H1 (cell line): Measurements from ENCODE around the gene ARRB1.

ENCODE experiments used
- BCL11A ChIP-seq, 2 experiments: IDR thresholded peaks; one replicate each; pipeline ENCODE4 v1.6.1; 2011; ENCODE audit warnings: low read depth in 2 of 2, low read length in 2 of 2, mild to moderate bottlenecking in 2 of 2
- EZH2 ChIP-seq: fragments of 200-600 bp; sonication (generic); IDR thresholded peaks from 2 replicates; pipeline ENCODE4 v1.7.1; 2012; ENCODE audit warnings: low read depth, mild to moderate bottlenecking, moderate library complexity, low read length, inconsistent platforms; ENCODE audit not compliant: severe bottlenecking
- GTF2F1 ChIP-seq: IDR thresholded peaks from 2 replicates; pipeline ENCODE4 v1.6.1; 2012; ENCODE audit warnings: low read depth, low read length, improper control_type of control experiment, borderline replicate concordance
- HDAC2 ChIP-seq, 2 experiments: fragments of 300-600 bp in 1 of 2; sonication (generic) in 1 of 2; IDR thresholded peaks; 2 replicates each; pipeline ENCODE4 v1.6.1; 2011 to 2012; ENCODE audit warnings: low read depth in 2 of 2, low read length in 2 of 2, mild to moderate bottlenecking in 2 of 2, moderate library complexity in 2 of 2, borderline replicate concordance in 1 of 2, inconsistent platforms in 1 of 2
- MAX ChIP-seq: IDR thresholded peaks from 2 replicates; pipeline ENCODE4 v1.6.1; 2012; ENCODE audit warnings: inconsistent platforms
- NANOG ChIP-seq: IDR thresholded peaks from 2 replicates; pipeline ENCODE4 v1.6.1; 2011; ENCODE audit warnings: low read length, low read depth, mild to moderate bottlenecking, inconsistent platforms; ENCODE audit not compliant: insufficient read depth, poor library complexity, severe bottlenecking
- NRF1 ChIP-seq: IDR thresholded peaks from 2 replicates; pipeline ENCODE4 v1.6.1; 2011; ENCODE audit warnings: mild to moderate bottlenecking, low read depth, low read length, improper control_type of control experiment
- POLR2A ChIP-seq, 2 experiments: IDR thresholded peaks; 1 replicate in 1 of 2; 2 replicates in 1 of 2; pipeline ENCODE4 v1.6.1; 2011; ENCODE audit warnings: low read depth in 2 of 2, low read length in 2 of 2, mild to moderate bottlenecking in 2 of 2; ENCODE audit errors: control extremely low read depth in 1 of 2
- RFX5 ChIP-seq: IDR thresholded peaks from 2 replicates; pipeline ENCODE4 v1.6.1; 2011; ENCODE audit warnings: low read depth, low read length, improper control_type of control experiment, borderline replicate concordance
- SIX5 ChIP-seq: IDR thresholded peaks from 2 replicates; pipeline ENCODE4 v1.6.1; 2011; ENCODE audit warnings: mild to moderate bottlenecking, low read depth, low read length
- TCF12 ChIP-seq: IDR thresholded peaks from 2 replicates; pipeline ENCODE4 v1.6.1; 2011; ENCODE audit warnings: low read depth, mild to moderate bottlenecking, low read length
- ZNF274 ChIP-seq: IDR thresholded peaks from 2 replicates; pipeline ENCODE4 v1.7.0; 2012; ENCODE audit warnings: low read length, borderline replicate concordance; ENCODE audit errors: extremely low read depth
- TF ChIP-seq, protein P1 (sequence below): IDR thresholded peaks from 2 replicates; pipeline ENCODE4 v1.6.1; 2012; ENCODE audit warnings: low read length, inconsistent platforms
- TF ChIP-seq, protein P2 (sequence below), 3 experiments: IDR thresholded peaks; 1 replicate in 2 of 3; 2 replicates in 1 of 3; pipeline versions ENCODE4 v1.5.1 to v1.6.1; 2011; ENCODE audit warnings: low read length in 3 of 3, mild to moderate bottlenecking in 3 of 3, inconsistent platforms in 2 of 3, low read depth in 1 of 3, moderate library complexity in 1 of 3; ENCODE audit not compliant: insufficient read depth in 1 of 3; ENCODE audit errors: control extremely low read depth in 1 of 3

DNA sequence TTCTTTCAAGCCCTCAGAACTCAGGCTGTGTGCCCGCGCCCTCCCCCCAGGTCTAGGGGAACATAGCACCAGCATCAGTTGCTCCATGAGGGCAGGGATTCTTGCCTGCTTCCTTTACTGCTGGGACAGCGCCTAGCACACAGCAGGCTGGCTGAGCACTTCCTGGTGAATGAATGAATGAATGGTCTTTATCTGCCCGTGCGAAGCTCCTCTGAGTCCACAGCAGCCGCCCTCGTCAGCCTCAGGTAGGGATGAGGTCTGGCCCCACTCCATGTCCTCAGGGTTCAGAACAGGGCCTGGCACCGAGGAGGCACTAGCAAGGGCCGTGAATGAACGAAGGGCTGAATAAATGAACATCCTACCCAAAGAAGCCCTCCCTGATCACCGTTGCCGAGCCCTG, 27.3 kb downstream of the ARRB1 start:
- TF ChIP-seq, protein P1, sequence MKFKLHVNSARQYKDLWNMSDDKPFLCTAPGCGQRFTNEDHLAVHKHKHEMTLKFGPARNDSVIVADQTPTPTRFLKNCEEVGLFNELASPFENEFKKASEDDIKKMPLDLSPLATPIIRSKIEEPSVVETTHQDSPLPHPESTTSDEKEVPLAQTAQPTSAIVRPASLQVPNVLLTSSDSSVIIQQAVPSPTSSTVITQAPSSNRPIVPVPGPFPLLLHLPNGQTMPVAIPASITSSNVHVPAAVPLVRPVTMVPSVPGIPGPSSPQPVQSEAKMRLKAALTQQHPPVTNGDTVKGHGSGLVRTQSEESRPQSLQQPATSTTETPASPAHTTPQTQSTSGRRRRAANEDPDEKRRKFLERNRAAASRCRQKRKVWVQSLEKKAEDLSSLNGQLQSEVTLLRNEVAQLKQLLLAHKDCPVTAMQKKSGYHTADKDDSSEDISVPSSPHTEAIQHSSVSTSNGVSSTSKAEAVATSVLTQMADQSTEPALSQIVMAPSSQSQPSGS, result no peak
- TF ChIP-seq ZNF274 (no peak), POLR2A (IDR thresholded peaks at IDR 0.05; ENCODE audit: control extremely low read depth in 1 of 2, low read depth in 2 of 2, low read length in 2 of 2) (no peak), BCL11A (IDR thresholded peaks at IDR 0.05; ENCODE audit: low read depth in 2 of 2, low read length in 2 of 2) (no peak), SIX5 (no peak), HDAC2 (IDR thresholded peaks at IDR 0.05; ENCODE audit: borderline replicate concordance in 1 of 2, low read depth in 2 of 2, low read length in 2 of 2) (no peak), MAX (no peak), TCF12 (no peak), EZH2 (no peak), NRF1 (no peak), RFX5 (no peak), NANOG (no peak), GTF2F1 (no peak)
- TF ChIP-seq, protein P2, sequence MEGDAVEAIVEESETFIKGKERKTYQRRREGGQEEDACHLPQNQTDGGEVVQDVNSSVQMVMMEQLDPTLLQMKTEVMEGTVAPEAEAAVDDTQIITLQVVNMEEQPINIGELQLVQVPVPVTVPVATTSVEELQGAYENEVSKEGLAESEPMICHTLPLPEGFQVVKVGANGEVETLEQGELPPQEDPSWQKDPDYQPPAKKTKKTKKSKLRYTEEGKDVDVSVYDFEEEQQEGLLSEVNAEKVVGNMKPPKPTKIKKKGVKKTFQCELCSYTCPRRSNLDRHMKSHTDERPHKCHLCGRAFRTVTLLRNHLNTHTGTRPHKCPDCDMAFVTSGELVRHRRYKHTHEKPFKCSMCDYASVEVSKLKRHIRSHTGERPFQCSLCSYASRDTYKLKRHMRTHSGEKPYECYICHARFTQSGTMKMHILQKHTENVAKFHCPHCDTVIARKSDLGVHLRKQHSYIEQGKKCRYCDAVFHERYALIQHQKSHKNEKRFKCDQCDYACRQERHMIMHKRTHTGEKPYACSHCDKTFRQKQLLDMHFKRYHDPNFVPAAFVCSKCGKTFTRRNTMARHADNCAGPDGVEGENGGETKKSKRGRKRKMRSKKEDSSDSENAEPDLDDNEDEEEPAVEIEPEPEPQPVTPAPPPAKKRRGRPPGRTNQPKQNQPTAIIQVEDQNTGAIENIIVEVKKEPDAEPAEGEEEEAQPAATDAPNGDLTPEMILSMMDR (IDR thresholded peaks at IDR 0.05; ENCODE audit: control extremely low read depth in 1 of 3, insufficient read depth in 1 of 3, low read depth in 1 of 3, low read length in 3 of 3), result no peak
